Pancreas (tissue), 10 donors: ENCODE measurements around the gene DNAL4. TPM values are rescaled to one million over a fixed set of nuclear protein-coding genes. Genes with fewer than 3 reads are reported as not detected.

ENCODE experiments used
- ATAC-seq, 4 donors: fragments of 200-7000 bp; cut with Tn5 transposase; one replicate each; pipeline versions ENCODE4 v1.8.0 to v1.9.1; 2020; ENCODE audit warnings: mild to moderate bottlenecking in 4 of 4, moderate library complexity in 4 of 4
- DNase-seq, 6 donors: peaks; one replicate each; pipeline ENCODE4 v3.0.0-alpha.2; 2020
- FAIRE-seq: peaks from 2 replicates; lab custom pipeline; 2012; peaks lifted over from hg19 to GRCh38; lab: Jason Lieb, UNC
- H3K27ac ChIP-seq, 4 donors: fragments of 200-600 bp; sonication (generic); 1 replicate in 3 of 4; 2 replicates in 1 of 4; pipeline versions ENCODE4 v1.5.0 to v1.8.0; 2020
- H3K27me3 ChIP-seq, 4 donors: fragments of 200-600 bp; one replicate each; pipeline ENCODE4 v1.8.0; 2021
- H3K36me3 ChIP-seq, 3 donors: fragments of 200-600 bp; sonication (generic) in 1 of 3; one replicate each; pipeline versions ENCODE4 v1.5.0 to v1.8.0; 2020 to 2021
- H3K4me1 ChIP-seq, 3 donors: fragments of 200-600 bp; one replicate each; pipeline ENCODE4 v1.8.0; 2021
- H3K4me3 ChIP-seq, 4 donors: fragments of 200-600 bp; sonication (generic) in 2 of 4; one replicate each; pipeline versions ENCODE4 v1.5.0 to v1.8.0; 2020 to 2021
- H3K9me3 ChIP-seq, 4 donors: fragments of 200-600 bp; one replicate each; pipeline ENCODE4 v1.8.0; 2021
- WGBS, 2 donors: extraction: QIAGEN DNeasy Blood & Tissue Kit; methylation state at CpG; one replicate each; pipeline ENCODE4 v1.1.7; 2013; 5-methylcytosine and 5-hydroxymethylcytosine counted together
- intact Hi-C, 3 donors: fragments of 100-400 bp; cut with DNase I; formaldehyde crosslinking; loops; one replicate each; pipeline versions ENCODE4 v1.11.1 to v1.14.2; 2022
- polyA plus RNA-seq, 2 donors: library from polyadenylated mRNA; stranded (reverse); fragments of 200-250 nt; gene quantifications; one replicate each; pipeline ENCODE4 v1.2.3, GENCODE V29; 2013
- total RNA-seq, 6 donors: library from RNA; stranded (reverse); fragmentation: NEBNext Ultra II Directional in 4 of 6; extraction: Animal tissue kit (Norgen Biotek cat#: 25700) in 4 of 6; gene quantifications; one replicate each; pipeline versions ENCODE4 v1.2.1 to v1.2.4, GENCODE V29; 2021 to 2023
- TF ChIP-seq, protein P1 (sequence below), 4 donors: fragments of 200-600 bp; sonication (generic) in 3 of 4; IDR thresholded peaks; one replicate each; pipeline versions ENCODE4 v1.5.0 to v1.8.0; 2021; ENCODE audit warnings: antibody characterized with exemption in 4 of 4
- donor health status: healthy with polysubstance abuse.
- donor health status: DM: no; HTN: no; CAD: no; lungs with moderate emphysema.
- donor health status: DM: no; HTN: no; CAD: no.
- donor health status: control.
- donor health status: control.
- donor health status: Bipolar disorder and iron deficiency.
- donor health status: DM: yes; HTN: yes; CAD: no.
- donor health status: DM: no; HTN: no; CAD: no.
- donor health status: DM: no; HTN: no; CAD: no.
- donor health status: DM: yes; HTN: yes; CAD: no.

Gene DNAL4
- total and polyA plus RNA-seq, 8 donors: 7.7 to 16.2 (median 11.1) TPM

DNA sequence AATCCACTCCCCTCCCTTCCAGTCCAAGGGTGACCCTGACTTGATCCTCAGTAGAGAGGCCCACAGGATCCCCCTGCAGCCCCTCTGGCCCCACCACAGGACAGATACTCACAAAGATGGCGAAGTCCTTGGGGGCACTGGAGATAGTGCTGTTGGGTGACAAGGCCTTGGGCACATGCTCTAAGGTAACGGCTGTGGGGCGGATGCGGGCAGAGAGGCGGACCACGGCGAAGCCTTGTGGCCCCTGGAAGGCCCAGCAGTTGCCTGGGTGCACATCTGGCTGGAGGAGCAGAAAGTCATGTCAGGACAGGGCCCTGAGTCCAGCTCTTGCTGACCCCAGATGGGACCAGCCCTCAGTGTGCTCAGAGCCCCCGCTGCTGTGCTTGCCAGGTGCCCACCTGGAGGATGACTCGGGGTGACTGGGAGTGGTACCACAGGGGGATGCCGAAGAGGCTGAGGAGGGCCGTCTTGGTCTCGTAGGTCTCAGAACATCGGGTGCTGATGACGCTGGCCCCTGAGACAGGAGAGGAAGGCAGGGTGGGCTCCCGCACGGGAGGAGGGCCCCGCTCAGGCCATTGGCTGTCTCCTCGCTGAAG lies 55.4 kb downstream of the DNAL4 start:
- intact Hi-C loops: no loop called here
- no peak overlapping the region for H3K27ac ChIP-seq
- peaks cover 20 to 85% (median 59%) of the 10 kb centered on the region in 3 donors for H3K36me3 ChIP-seq
- TF ChIP-seq, protein P1, sequence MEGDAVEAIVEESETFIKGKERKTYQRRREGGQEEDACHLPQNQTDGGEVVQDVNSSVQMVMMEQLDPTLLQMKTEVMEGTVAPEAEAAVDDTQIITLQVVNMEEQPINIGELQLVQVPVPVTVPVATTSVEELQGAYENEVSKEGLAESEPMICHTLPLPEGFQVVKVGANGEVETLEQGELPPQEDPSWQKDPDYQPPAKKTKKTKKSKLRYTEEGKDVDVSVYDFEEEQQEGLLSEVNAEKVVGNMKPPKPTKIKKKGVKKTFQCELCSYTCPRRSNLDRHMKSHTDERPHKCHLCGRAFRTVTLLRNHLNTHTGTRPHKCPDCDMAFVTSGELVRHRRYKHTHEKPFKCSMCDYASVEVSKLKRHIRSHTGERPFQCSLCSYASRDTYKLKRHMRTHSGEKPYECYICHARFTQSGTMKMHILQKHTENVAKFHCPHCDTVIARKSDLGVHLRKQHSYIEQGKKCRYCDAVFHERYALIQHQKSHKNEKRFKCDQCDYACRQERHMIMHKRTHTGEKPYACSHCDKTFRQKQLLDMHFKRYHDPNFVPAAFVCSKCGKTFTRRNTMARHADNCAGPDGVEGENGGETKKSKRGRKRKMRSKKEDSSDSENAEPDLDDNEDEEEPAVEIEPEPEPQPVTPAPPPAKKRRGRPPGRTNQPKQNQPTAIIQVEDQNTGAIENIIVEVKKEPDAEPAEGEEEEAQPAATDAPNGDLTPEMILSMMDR (IDR thresholded peaks at IDR 0.05): no peak
- no peaks in the 10 kb centered on the region for H3K27me3 ChIP-seq
- H3K4me1 ChIP-seq: peaks cover 11 to 16% (median 12%) of the 10 kb centered on the region in 3 donors
- FAIRE-seq: no peak
- no peak for ATAC-seq
- peak in 2 of 6 donors; percentile 28 to 65 for DNase-seq
- WGBS, 2 donors: 91 to 93% methylated on average over 18 of the region's 18 CpGs
- H3K4me3 ChIP-seq: no peak overlapping the region
- no peaks in the 10 kb centered on the region for H3K9me3 ChIP-seq

DNA sequence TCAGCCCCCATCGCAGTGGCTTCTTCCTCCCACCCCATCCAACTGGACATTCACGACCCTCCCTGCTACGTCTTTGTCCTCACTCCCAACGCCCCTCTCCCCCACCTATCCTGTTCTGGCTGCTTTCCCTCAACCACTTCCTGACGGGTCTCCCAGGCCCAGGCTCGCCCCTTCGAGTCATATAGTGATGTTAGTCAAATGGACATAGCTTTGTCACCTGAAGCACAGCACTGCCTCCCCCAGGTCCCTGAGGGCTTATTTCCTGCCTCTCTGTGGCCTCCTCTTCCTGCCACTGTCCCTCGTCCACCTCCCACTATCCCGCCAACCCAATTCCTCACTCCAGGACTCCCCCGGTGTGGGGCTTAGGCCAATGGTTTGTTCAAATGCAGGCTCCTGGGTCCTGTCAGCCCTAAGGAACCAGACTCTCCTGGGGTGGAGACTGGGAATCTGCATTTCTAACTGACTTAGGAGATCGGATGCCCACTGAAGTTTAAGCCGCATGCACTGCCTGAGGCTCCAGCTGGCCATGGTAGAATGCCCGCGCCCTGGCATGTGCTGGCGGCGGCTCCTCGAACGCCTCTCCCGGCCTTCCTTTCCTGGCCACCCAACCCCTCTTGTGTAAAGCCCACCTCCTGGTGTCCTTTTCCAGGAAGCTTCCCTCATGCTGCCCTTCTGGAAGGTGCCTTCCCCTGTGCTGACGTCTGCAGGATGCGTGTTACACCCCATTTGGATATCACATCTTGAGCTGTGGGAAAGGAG lies 56.5 kb downstream of the DNAL4 start:
- ATAC-seq (no peak), FAIRE-seq (no peak), DNase-seq (peak in 2 of 6 donors; percentile 31 to 50)
- H3K9me3 ChIP-seq: no peaks in the 10 kb centered on the region
- intact Hi-C loops: no loop called here
- TF ChIP-seq, protein P1 (IDR thresholded peaks at IDR 0.05): no peak
- no peak overlapping the region for H3K4me3 ChIP-seq
- 87 to 90% methylated on average over 21 of the region's 21 CpGs for WGBS, 2 donors
- H3K36me3 ChIP-seq: peaks cover 20 to 74% (median 54%) of the 10 kb centered on the region in 3 donors
- H3K27ac ChIP-seq: no peak overlapping the region
- H3K27me3 ChIP-seq: no peaks in the 10 kb centered on the region
- peaks cover 22 to 27% (median 22%) of the 10 kb centered on the region in 3 donors for H3K4me1 ChIP-seq

GRCh38 chr22:38736257-38736570 lies 57.7 kb downstream of the DNAL4 start:
- H3K4me1 ChIP-seq: peaks cover 31 to 38% (median 35%) of the 10 kb centered on the region in 3 donors
- peaks cover 14 to 62% (median 42%) of the 10 kb centered on the region in 3 donors for H3K36me3 ChIP-seq
- H3K4me3 ChIP-seq: no peak overlapping the region
- FAIRE-seq (no peak), DNase-seq (no peak), ATAC-seq (no peak)
- intact Hi-C loops: no loop called here
- H3K9me3 ChIP-seq: no peaks in the 10 kb centered on the region
- H3K27me3 ChIP-seq: no peaks in the 10 kb centered on the region
- H3K27ac ChIP-seq: no peak overlapping the region
- TF ChIP-seq, protein P1 (IDR thresholded peaks at IDR 0.05): no peak
- 88 to 97% methylated on average over 7 of the region's 7 CpGs for WGBS, 2 donors

DNA sequence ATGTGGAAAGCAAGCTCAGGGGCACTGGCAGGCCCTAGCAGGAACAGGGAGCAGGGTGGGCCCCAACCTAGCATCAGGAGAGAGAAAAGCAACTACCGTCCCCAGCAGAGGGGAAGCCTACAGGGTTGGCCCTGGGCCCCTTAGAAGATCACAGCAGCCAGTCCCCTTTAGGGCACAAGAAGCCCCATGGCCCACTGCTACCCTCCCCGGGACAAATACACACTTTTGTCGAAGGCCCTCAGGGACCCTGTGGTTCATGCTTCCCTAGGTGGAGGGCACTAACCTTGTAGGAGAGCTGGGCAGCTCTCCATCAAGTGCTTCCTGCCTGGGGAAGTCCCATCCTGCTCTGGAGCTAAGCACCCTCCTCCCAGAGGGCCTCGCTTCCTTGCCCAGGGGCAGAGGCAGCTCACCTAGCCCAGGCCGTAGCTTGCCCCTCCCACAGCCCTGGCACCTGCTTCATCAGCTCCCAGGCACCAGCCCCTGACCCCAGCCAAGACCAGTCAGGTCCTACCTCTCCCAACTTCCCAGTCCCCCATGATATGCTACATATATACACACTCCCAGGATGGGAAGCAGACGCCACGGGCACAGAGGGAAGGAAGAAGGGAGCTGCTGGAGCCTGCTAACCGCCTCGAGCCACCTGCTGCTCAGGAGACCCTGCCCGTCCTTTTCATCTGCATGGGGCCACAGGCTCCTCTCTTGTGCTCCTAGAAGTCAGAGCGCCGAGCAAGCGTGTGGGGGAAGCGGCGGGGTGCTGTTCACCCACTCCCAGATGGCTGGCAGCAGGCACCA lies 58.3 kb downstream of the DNAL4 start:
- Histone ChIP-seq H3K27ac (peak overlapping the region in 1 of 4 donors; percentile 50), H3K36me3 (peaks cover 13 to 57% (median 36%) of the 10 kb centered on the region in 3 donors)
- 87 to 89% methylated on average over 15 of the region's 15 CpGs for WGBS, 2 donors

More for the DNA sequence above, 58.3 kb downstream of the DNAL4 start:
- FAIRE-seq: no peak
- Histone ChIP-seq H3K9me3 (no peaks in the 10 kb centered on the region), H3K4me1 (peaks cover 31 to 40% (median 37%) of the 10 kb centered on the region in 3 donors), H3K27me3 (no peaks in the 10 kb centered on the region), H3K4me3 (no peak overlapping the region)
- TF ChIP-seq, protein P1 (IDR thresholded peaks at IDR 0.05): no peak
- peak in 2 of 6 donors; percentile 49 to 72 for DNase-seq
- ATAC-seq: peak in 1 of 4 donors; percentile 3
- intact Hi-C loops: no loop called here
